IPS DF 19.7 (cell line): ENCODE data around the gene MON1A.
A peak's percentile ranks its signal among the peaks of the same experiment; 100 is the strongest.
"Not testable (repeated sequence)": the region's sequence is repeated elsewhere in the genome, so short reads cannot be mapped to it uniquely, and the experiment has no call there.

Source experiments
- DNase-seq: peaks from one replicate; pipeline ENCODE4 v3.0.0-alpha.2; 2013; ENCODE audit warnings: low read depth, low spot score

MON1A gene

DNA sequence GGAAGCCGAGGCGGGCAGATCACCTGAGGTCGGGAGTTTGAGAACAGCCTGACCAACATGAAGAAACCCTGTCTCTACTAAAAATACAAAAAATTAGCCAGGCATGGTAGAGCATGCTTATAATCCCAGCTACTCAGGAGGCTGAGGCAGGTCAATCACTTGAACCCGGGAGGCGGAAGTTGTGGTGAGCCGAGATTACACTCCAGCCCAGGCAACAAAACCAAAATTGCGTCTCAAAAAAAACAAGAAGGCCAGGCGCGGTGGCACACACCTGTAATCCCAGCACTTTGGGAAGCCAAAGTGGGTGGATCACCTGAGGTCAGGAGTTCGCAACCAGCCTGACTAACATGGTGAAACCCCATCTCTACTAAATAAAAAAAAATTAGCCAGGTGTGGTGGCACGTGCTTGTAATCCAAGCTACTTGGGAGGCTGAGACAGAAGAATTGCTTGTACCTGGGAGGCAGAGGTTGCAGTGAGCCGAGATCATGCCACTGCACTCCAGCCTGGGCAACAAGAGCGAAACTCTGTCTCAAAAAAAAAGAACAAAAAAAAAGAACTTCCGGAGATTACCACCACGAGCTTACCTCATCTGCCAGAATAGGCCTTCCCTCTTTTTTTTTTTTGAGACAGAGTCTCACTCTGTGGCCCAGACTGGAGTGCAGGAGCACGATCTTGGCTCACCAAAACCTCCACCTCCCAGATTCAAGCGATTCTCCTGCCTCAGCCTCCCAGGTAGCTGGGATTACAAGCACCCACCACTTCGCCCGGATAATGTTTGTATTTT, 11.6 kb downstream of the MON1A start:
- DNase-seq, result not testable (repeated sequence)

DNA sequence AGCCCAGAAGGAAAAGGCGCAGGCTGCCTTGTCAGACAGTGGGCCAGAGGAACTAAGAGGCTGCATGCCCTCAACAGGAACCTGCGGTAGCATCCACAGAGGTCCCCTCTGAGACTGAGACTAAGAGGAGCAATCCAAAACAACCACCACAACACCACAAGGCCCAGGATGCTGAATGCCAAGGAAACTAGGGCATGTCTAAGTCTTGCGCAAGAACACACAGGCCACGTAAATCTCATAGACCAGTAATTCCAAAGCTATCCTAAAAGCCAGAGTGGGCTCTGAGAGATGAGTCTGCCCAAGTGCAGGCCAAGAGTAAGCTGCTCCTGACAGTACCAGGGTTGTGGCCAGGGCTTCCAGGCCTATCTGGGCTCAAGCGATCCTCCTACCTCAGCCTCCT, 12.9 kb downstream of the MON1A start:
- no peak for DNase-seq

DNA sequence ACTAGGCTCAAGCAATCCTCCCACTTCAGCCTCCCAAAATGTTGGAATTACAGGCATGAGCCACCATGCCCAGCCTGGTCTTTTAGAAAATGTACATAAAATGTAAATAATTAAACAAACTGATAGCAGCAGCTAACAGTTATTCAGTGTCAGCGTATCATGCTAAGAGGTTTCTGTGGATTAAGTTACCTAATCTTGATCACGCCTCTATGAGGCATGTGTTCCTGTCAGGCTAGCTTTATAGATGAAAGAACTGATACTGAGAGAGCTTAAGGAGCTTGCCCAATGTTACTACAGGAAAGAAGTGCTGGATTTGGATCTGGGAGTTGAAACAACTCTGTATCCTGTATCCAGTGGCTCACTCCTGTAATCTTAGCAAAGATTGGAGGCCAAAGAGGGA, 14.7 kb downstream of the MON1A start:
- no peak for DNase-seq

DNA sequence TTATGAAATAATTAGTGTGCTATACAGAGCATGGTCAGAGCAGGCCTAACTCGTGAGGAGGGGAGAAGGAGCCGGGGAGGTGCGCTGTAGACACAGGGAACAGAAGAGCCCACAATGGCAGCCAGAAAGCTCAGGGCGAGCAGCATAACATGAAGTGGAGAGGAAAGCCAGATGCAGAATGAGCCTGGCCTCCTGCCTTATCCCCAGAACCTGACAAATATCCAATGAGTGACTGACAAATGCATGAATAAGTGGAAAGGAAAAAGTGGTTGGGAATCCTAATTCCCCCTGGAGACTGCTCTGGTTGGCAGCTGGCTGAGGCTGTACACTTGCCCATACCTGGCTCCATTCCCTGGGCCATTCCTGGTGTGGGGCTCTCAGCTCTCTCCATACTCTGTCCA, 16.7 kb downstream of the MON1A start:
- no peak for DNase-seq

DNA sequence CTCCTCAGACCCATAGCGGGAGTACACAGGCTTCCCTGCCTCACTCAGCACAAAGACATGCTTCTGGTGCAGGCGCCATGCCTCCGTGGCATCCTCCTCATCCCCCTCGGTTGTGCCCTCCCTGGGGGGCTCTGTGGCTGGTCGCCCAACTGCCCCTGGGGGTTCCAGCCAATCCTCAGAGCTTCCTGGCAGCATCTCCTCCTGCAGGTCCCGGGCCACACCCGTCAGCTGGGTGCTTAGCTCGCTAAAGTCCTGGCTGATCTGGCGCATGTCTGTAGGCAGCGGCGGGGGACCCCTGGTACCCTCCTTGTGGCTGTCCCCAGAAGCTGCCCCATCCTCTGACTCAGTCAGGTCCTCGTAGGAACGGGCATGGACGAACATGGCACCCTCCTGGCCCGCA, 18.0 kb downstream of the MON1A start:
- DNase-seq, result no peak

DNA sequence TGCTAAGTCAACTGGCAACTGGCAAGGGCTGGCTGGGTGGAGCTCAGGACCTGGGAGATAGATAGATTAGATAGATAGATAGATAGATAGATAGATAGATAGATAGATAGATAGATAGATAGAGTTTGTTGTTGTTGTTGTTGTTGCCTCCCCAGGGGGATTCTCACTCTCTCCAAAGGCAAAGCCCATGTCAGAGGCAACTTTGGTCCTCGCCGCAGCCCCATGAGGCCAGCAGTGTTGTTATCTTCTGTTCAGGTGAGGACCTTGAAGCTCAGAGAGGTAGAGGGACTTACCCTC, 18.5 kb downstream of the MON1A start:
- DNase-seq, result no peak

DNA sequence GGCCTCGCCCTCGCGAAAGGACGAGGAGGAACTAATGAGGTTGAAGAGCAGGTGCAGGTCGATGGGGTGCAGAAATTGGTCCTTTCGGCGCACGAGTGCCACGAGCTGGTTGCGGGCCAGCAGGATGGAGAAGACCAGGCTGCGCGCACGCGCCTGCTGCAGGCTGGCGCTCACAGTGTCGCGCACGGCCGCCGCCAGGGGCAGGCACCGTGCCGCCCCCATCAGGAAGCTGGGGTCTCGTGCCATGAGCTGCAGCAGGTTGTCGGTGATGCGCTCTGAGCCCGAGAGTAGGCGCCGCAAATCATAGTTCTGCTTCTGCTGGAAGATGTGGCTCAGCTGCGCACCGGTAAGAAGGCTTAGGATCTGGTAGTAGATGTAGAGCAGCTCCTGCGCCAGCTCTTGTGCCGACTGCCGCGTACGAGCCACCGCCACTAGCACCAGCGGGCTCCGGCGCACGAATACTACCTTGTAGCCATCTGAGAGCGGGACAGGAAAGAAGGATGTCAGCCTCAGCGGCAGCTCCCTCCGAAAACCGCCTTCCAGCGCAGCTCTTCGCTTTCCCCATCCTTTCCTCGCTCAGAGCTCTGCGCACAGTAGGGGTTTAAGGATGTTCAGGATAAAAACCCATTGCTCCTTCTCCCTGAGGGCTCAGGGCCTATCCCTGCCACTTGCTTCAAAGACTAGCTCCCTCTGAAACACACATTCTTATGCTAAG, 19.0 kb downstream of the MON1A start:
- DNase-seq, result no peak

DNA sequence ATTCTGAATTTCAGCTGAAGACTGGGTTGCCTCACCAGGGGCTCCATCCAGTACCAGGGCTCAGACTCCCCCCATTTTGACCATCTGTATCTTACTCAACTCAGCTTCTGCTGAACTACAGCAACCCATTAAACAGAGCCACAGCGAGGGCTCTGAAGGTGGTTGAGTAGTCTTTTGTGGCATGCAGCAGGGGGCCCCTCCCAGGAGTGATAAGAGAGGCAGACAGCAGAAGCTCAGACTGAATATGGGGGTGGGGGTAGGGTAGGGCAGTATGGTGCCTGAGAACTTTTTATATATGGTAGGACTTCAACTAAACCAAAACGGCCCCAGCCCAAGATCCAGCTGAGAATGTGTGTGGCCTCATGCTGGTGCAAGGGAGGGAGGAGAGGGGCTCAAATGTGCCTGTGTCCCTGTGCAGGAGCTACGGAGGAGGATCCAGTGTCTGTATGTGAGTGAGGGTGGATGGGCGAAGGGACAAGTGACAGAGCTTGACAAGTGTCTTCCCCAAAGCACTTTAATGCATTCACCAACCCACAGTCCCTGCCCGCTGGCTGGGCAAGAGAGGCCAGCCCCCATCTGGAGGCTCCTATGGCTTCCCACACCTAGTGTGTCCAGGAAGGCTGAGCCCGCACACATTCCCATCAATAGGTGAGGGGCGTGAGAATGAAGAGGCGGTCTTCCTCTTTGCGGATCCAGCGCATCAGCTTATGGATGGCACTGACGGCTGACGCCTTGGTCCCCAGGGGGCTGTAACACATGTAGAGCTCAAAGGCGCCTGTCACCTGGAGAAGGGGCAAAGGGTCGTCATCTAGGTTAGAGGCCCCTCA, 21.0 kb downstream of the MON1A start:
- DNase-seq, result no peak

DNA sequence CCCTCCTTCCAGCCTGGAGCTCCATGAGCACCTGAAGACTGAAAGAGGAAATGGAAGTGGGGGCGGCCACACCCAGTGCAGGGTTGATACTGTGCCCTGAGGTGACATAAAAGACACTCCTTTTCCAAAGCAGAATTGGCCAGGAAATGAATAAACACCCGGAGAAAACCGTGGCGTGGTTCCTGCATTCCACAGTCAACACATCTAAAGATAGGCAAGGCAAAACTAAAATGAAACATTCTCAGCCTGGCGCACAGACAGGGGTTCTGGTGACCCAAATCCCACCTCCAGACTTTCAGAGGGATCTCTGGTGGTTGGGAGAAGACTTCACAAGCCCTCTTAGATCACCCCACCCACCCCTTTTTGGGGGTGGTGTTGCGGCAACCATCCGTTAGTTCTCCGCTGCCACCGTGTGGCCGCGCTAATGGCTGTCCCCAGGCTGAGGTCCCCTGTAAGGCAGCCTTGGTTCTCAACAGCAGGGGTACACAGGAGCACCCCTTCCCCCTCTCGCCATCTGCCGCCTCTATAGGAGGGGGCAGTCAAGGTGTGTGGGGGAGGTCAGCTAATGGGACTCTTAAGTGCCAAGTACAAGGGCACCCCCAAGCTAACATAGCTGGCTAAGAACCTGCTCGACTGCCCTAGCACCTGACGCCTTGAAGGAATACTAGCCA, 23.4 kb downstream of the MON1A start:
- DNase-seq, result no peak

DNA sequence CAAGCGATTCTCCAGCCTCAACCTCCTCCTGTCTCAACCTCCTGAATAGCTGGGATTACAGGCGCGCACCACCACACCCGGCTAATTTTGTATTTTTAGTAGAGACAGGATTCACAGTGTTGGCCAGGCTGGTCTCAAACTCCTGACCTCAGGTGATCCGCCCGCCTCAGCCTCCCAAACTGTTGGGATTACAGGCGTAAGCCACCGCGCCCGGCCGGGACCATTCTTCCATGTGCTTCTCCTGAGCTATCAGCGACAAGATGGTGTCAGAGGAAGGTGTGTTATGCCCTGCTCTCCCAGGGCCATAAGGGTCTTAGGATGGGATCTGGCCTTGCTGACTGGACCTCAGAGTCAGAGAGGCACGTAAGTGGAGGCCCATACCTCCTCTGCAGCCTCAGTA, 25.2 kb downstream of the MON1A start:
- not testable (repeated sequence) for DNase-seq

DNA sequence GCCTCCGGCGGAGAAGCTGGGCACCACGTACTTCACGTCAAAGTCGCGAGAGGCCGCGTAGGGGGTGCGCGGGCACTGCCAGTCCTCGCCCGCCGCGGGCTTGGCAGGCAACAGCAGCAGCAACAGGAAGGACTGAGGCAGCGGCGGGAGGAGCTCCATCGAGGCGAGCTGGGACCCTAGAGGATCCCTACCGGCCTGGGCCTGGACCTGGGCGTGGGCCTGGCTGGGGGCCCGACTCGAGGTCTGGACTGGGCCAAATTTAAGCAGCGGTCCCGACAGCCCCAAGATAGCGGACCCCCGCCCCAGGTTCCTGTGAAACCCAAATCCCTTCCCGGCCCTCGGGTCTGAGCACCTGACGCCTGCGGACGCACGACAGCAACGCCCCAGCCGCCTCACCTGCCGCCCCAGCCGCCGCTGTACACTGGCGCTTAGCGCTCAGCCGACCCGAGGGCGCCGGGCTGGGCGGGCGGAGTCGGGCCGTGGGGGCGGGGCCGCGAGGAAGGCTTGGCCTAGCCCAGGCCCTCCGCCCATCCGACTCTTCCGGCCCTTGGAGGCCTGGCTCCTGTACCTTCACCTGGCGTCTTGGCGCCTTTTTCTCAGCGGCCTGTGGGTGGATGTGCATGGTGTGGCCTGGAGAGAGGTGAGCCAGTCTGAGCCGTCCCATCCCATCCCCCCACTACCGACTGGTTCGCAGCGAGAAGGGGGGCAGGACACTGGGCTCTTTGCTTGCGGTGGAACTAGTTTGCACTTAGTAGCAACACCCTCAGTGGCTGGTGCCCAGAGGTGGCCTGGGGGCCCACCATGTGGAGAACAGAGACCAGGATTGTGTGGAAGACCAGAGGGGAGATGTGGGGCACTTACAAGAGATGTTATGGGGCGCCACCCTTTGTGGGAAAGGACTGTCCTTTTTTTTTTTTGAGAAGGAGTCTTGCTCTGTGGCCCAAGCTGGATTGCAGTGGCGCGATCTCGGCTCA, 25.9 kb downstream of the MON1A start, which contains the start of gene MST1R:
Gene MST1R (minus strand): TSS at position 423 of the 974 bp plus-strand sequence. CDS start 264 bp downstream, at position 159.
- DNase-seq, result peak; percentile 87

DNA sequence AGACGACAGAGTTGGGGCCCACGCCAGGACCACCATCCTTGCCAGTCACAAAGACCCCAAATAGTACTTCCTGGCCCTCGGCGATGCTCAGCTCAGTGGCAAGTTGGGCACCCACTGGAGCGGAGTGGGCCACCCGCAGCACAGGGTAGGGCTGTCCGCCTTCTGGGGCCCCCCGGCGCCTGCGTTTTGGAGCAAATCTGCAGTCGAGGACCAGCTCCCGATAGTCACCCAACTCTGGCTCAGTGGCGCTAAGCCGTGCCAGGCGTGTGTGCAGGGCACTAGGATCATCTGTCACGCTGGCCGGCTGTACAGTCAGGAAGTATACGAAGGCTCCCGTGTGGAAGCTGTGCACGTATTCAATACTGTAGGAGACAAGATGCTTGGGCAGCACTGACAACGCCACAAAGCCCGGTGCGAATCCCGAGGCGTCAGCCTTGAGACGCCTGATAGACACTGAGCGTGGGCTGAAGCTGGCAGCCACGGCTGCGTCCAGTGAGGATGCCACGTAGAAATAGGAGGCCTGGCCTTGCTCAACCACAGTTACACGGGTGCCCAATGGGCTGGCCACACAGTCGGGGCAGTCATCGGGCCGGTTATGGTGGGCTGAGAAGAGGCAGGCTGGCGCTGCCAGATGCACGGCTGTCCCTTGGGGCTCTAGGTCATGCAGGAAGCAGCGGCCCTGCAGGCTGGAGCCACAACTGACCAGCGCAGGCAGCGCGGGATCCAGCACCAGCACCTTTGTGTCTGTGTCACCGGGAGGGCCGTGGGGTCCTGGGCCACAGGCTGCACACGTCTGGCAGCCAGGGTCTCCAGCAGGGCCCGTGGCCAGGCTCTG, 26.9 kb downstream of the MON1A start:
- no peak for DNase-seq

DNA sequence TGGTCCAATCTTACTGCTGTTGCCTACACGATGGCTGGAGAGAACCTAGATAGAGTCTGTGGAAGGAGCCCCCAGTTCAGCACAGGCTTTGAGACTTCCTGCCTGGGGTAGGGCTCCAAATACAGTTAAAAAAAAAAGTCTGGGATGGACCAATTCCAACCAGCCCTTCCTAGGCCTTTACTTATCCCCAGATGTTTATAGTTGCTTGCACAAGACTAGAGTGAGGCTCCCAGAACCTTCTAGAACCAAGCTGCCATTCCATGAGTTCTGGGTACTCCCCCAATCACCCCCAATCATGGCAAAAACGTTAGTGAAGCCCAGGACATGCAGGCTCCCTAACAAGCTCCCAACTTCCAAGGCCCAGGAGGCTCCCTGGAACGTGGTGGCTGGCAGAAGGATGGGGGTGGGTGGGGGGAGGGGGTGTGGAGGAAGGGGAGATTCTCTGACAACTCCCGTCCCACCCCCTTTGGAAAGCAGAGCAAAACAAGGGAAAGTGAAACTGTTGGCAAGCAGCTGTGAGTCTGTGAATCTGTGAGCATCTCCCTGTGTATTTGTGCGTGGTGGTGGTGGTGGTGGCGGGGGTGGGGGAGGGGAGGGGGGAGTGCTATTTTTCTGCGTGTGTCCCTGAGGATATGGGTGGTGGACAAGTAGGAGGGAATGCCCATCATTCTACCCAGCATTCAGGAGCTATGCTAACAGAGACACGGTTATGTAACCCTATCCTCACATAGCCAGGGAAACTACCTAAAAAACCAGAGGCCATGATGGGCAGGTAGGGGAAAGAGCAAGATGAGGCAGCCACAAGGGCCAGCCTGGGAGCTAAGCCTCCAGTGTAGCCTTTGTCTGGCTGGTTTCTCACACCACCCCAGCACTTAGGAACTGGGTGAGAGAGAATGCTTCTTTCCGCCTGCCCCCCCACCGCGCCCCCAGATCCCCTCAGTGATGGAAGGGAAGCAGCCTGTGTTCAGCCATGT, 28.0 kb downstream of the MON1A start:
- DNase-seq, result no peak

DNA sequence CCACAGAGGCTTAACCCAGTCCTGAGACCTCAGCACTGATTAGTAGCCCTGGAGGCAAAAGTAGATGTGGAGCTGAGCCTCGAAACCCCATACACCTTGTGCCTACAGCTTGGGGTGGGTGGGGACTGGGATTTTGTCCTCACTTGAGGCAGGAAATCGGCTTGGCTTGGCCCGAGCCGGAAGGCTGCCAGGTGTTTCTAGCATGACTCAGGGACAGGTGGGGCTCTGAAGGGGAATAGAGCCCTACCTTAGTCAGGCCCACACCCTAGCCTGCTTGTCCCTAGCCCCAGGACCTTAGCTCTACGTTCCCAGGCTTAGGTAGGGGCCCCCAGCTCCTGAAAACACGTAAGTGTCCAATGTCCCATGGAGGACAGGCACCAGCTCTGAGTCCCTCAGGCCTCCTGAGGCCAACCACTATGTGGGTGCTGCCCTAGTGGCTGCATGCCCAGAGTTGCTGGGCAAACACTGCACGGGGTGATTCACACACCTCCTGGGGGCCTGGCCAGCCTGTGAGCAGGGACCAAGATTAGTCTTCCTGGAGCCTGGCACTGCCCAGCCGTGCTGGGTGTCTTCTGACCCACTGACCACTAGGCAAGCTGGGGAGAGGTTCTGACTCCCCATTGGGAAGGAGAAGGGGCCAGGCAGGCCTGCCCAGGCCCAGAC, 29.0 kb downstream of the MON1A start:
- no peak for DNase-seq

DNA sequence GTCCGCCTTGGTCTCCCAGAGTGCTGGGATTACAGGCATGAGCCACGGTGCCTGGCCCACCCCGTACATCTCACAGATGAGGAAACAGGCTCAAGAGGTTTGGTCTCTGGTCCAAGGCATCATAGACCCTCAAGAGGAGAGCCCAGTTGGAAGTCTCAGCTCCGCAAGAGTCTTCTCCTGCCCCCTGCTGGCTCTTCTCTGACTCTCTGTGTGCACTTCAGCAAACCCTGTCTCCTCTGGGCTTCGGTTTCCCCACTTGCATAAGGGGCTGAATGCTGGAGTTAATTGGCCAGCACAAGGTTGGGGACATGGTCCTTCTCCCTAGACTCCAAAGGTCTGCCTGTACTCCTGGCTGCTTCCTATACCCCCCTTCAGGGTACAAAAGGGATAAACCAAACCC, 29.8 kb downstream of the MON1A start:
- peak; percentile 52 for DNase-seq

DNA sequence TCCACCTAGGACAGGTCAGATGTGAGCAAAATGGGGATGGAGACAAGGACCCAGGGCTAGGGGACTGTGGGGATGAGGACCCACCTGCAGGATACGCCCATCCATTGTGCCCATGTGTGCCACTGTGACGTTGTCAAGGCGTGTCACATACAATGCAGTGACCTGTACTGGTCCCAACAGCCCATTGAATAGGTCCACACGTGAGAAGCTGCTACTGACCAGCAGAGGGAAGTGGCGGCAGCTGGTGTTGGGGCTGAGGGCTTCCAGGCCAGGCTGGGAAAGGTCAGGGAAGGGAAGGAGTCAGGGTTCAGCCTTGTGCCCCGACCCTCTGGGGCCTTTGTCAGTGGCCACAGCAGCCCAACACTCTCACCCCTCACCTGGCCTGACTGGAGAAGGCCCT, 30.6 kb downstream of the MON1A start:
- no peak for DNase-seq

DNA sequence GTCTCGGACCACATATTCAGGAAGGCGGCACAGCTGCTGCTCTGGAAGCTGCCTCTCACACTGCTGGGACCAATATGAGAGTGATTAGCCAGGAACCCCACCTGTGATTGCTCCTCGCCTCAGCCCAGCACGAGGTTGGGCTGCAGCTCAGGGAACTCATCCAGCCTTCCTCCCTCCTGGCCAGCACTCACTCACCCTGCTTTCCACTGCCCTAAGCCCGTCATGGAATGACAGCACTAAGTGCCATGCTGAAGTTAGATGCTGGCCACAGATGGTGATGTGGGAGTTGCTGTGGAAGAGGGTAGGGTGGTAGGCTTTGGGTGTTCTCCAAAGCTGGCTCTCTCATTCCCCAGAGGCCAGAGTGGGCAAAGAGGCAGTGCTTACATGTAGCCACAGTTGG, 33.3 kb downstream of the MON1A start:
- DNase-seq, result no peak

DNA sequence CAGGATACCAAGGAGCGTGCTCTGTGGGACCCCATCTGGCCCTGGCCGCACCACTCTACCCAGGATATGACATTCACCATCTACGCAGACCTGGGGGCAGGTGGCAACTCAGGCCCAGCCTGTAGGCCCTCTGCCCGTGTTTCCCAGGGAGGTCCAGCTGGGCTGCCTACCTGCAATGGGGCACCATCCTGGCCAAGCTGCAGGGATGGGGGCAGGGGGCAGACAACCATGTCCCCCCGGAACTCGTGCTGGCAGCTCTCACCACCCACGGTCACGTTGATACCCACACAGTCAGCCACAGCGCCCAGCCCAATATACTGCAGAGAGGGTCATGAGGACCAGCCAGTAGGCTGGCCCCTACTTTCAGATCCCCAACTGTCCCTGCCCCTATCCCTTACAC, 33.8 kb downstream of the MON1A start:
- DNase-seq, result no peak
